GM18951 (cell line): ENCODE measurements around the gene MAP3K13.
"Not testable (repeated sequence)": the region's sequence is repeated elsewhere in the genome, so short reads cannot be mapped to it uniquely, and the experiment has no call there.

Experiments
- POLR2A ChIP-seq: IDR thresholded peaks from 4 replicates; pipeline ENCODE4 v1.6.1; 2011; ENCODE audit warnings: mild to moderate bottlenecking; ENCODE audit not compliant: insufficient read length, insufficient read depth; ENCODE audit errors: extremely low read depth
- in situ Hi-C: fragments of 300-500 bp; cut with MboI; formaldehyde crosslinking; loops from one replicate; pipeline ENCODE4 v1.12.0; 2022; ENCODE audit warnings: low sequenced_read_pairs, mixed read lengths, inconsistent platforms; ENCODE audit not compliant: unreplicated experiment

MAP3K13 gene

DNA sequence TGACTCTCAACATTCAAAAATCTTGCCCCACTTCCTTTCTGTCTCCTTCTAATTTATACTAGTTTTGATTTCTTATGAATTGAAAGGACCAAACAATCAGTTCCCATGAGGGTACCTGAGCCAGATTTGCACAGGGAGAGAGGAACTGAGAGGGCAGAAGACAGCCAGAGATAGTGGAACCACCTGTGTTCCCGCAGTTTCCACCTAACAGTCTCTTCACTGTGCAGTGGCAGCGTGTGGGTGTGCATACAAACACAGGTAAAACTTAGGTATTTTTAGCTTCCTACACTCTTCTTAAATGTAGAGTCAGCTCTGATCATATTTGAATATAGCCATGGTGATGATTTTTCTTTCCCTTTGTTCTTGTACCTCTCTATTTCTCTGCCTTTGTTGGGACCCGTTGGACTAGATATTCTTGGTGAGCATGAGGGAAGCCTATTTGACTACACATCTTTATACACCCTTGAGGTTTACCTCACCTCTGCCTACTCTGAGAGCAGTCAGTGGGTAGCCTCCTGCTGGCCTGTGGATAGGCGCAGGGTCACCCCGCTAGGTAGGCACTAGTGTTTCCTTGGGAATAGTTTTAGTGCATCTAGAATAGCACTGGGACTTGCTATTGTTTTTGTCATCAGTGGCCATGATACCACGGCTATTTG lies 58.8 kb downstream of the MAP3K13 start:
- TF ChIP-seq POLR2A: no peak
- in situ Hi-C loops: no loop called here

DNA sequence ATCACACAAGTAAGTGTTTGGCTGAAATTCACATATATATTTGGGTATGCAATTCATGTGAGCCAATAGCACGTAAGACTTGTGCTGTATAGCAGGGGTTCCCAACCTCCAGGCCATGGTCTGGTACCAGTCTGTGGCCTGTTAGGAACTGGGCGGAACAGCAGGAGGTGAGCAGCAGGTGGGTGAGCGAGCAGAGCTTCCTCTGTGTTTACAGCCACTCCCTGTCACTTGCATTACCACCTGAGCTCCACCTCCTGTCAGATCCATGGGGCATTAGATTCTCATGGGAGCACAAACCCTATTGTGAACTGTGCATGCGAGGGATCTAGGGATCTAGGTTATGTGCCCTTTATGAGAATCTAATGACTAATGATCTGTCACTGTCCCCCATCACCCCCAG lies 59.7 kb downstream of the MAP3K13 start:
- in situ Hi-C loops: no loop called here
- no peak for TF ChIP-seq POLR2A

DNA sequence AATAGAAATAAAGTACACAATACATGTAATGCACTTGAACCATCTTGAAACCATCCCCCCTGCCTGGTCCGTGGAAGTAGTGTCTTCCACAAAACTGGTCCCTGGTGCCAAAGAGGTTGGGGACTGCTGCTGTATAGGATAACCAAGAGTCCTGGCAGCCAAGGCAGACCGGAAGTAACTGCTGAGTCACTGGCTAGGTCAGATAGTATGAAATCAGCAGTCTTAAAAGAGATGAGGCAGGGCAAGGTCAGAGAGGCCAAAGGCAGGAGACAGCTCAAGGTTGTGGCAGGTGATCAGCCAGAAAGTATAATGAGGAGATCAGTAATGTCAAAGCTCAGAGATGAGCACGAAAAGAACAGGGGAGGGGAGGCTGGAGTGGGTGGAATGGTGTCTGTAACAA lies 60.2 kb downstream of the MAP3K13 start:
- no peak for TF ChIP-seq POLR2A
- in situ Hi-C loops: no loop called here

DNA sequence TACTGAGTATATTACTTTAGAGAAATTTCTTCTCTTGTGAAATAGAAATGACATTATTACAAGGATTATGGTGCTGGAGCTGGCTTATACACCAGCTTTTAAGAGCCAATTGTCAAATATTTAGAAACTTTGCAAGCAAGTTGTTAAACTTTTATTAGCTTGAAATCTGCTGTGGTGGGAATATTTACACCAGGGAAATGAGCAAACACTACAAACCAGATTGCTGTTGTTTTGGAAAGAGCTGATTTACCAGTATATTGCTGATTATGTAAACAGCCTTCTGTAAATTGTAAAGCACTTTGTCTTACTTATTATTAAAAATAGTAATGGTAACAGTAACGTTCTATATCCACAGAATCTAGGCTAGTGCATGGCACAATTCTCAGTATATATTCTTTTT lies 61.5 kb downstream of the MAP3K13 start:
- TF ChIP-seq POLR2A: no peak
- in situ Hi-C loops: no loop called here

DNA sequence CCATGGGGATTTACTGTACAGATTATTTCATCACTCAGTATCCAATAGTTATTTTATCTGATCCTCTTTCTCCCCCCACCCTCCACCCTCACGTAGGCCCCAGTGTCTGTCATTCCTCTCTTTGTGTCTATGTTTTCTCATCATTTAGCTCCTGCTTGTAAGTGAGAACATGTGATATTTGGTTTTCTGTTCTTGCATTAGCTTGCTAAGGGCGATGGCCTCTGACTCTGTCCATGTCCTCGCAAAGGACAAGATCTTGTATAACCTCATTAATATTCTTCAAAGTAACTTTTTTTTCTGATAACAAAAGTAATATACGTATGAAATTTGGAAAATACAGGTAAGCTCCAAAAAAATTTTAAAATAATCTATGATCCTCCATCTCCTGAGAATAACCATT lies 67.4 kb downstream of the MAP3K13 start:
- in situ Hi-C loops: no loop called here
- TF ChIP-seq POLR2A: no peak

DNA sequence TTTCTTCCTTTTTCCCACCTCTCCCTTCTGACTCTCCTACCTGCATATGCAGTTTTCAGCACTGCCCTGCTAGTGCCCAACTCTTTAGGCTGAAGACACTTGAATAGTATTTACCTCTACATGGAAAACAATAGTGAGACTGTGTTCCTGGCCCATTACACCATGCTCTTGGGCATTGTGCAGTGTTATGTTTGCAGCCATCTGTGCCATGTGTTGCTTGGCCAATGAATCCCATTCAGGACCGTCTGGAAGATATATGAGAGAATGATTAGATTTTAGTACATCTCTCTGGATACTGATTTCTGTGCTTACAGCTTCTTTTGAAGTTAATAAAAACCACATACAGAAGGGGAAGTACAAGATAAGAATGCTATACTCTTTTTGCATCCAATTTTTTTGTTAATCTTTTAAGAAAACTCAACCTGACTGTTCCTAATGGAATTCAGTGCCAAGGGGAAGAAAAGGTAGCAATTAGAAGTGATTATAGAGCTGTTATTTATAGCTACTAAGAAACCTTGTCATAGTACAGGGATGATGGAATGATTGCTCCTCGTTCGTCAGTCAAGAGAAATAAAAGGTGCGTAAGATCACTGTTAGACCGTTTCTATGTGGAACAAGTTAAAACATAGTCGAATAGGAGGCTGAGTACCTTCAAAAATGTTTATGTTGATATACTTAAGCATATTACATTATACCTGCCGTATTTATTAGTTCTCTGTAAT lies 77.0 kb downstream of the MAP3K13 start:
- no peak for TF ChIP-seq POLR2A
- in situ Hi-C loops: no loop called here

DNA sequence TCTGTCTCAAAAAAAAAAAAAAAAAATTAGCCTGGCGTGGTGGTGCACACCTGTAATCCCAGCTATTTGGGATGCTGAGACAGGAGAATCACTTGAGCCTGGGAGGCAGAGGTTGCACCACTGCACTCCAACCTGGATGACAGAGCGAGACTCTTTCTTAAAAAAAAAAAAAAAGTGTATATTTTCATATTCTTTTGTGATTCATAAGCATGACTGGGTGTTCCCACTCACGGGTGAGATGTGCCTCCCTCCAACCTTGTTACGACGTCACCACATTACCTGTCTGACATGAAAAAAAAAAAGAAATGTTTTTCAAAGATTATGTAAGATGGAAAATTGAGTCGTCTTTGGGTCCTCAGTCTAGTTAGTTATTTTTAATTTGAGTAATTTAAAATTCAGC lies 79.1 kb downstream of the MAP3K13 start:
- no peak for TF ChIP-seq POLR2A
- in situ Hi-C loops: no loop called here

DNA sequence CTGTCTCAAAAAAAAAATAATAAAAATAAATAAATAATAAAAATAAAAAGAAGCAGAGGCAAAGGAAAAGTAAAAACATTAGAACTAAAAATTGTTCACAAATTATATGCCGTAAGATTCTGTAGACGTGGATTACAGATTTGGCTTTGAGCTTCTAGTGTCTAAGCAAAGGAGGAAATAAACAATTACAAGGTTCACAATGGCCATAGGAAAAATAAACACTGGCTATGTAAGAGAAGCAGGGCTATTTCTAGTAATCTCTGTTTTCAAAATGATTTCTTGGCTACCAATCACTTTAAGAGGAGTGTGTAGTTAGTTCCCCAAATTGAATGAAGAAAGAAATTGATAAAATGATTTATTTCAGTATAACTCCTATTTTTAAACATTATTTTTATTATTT lies 81.4 kb downstream of the MAP3K13 start:
- no peak for TF ChIP-seq POLR2A
- in situ Hi-C loops: no loop called here

DNA sequence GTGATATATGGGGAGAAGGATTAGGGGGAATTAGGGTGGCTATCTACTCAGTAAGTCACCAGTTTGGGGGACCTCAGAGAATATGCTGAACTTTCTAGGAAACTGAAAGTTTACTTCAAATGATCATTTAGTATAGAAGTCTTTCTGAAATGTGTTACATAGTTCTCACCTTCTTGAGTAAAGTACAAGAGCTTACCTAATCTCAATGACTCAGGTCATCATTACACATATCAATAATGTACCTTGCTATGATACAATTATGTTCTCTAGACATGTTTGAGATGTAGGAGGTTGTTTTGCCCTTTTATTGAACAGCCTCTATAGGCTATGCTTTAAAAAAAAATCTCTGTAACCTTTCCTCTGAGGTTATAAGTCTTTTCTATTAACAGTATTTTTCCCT lies 85.2 kb downstream of the MAP3K13 start:
- TF ChIP-seq POLR2A: no peak
- in situ Hi-C loops: no loop called here

DNA sequence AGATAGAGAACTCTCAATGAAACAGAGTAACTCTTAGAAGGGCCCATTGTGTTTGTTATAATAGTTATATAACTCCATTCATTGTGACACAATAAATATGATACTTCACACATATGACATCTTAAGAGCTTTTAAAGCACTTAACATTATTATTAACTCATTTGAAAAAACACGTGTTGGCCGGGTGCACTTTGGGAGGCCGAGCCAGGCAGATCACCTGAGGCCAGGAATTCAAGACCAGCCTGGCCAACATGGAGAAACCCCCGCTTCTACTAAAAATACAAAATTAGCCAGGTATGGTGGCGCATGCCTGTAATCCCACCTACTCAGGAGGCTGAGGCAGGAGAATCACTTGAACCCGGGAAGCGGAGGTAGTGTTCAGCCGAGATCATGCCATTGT lies 88.5 kb downstream of the MAP3K13 start:
- in situ Hi-C loops: not testable (repeated sequence)

DNA sequence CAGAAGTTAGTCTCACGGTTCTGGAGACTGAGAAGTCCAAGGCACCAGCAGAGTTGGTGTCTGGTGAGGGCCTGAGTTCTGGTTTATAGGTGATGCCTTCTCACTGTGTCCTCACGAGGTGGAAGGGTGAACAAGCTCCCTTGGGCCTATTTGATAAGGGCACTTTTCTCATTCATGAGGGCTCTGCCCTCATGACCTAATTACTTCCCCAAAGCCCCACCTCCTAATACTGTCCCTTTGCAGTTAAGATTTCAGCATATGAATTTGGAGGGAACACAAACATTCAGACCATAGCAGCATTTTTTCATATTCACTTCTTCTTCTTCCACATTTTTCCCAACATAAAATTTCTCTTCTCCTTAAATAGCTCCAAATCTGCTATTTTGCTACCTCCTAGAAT lies 94.4 kb downstream of the MAP3K13 start:
- in situ Hi-C loops: no loop called here
- no peak for TF ChIP-seq POLR2A

DNA sequence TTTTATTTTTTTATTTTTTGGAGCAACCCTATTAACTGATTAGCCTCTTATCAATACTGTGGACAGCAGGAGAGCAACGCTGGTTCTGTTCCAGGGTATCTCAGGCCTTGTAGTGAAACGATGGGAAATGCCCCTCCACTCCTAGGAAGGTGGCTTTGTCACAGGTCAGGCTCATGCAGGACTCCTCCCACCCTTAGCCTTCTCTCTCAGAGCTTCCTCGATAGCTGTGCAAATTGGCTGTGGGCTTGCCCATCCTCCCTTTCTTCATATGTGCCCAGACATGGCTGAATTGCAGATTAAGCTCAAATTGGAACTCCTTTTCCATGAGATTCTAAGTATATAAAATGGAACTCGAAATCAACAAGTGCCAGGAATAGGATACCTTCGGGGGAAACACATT lies 97.4 kb downstream of the MAP3K13 start:
- no peak for TF ChIP-seq POLR2A
- in situ Hi-C loops: no loop called here

DNA sequence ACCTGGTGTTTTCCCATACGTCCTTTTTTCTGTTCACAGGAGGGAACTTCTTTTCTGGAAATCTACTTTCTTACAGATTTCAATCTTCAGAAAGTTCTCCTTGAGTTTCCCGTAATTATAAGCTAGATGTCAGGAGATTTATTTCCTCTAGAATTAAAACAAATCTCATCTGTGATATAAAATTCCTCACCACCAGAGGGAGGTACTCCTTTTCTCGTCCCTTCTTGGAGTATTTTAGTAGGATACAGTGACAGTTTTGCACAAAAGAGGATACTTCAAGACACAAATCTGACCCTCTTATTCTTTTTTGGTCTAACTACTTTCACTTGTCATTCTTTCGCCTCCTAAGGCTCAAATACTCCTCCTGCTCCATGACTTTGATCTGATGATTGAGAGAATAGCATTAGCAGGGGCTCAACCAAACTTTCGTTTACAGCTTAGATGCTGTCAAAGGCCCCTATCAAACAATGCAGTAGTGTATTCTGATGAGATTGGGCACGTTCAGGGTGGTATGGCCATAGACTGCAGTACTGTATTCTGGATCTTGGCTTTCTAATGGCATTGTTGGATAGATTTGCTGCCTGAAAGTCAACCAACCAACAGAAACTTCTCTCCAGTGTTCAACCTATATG lies 97.9 kb downstream of the MAP3K13 start:
- in situ Hi-C loops: no loop called here

DNA sequence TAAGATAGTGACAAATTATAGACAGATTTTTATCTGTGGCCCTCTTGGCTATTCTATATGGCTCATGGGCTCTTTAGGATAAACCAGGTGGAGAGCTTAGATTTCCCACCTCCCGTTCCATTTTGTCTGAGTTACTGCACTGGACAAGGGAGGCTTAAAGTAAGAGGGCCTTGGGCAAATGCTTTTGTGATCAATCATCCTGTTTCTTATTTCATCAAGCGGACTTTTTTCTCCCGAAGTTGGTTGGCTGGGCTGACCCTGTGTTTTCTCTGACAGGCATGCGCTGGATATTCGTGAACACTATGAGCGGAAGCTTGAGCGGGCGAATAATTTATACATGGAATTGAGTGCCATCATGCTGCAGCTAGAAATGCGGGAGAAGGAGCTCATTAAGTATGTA lies 102.5 kb downstream of the MAP3K13 start:
- in situ Hi-C loops: no loop called here
- no peak for TF ChIP-seq POLR2A

More for the DNA sequence above, 97.9 kb downstream of the MAP3K13 start:
- no peak for TF ChIP-seq POLR2A

DNA sequence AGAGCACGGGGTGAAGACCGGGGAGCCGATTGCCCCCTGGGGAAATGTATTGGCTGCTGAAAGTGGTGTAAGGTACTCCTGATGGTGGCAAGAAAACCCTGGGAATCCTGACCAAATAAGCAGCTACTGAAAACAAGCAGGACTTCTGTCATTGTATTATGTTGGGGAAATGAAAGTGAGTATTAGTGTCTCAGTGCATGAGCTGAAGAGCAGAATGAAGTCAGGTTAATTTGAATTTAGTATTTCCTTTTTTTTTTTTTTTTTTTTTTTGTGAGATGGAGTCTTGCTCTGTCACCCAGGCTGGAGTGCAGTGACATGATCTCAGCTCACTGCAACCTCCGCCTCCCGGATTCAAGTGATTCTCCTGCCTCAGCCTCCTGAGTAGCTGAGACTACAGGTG lies 103.2 kb downstream of the MAP3K13 start:
- in situ Hi-C loops: not testable (repeated sequence)
